ENCODE data around the gene ANO5. TPM values are rescaled to one million over a fixed set of nuclear protein-coding genes. Genes with fewer than 3 reads are reported as not detected.

Gene ANO5
- total RNA-seq, 1 experiment from 2014 or later, result 3.4 TPM

- H3K9me3 Mint-ChIP-seq, result no peaks in the 10 kb centered on the region
- Histone ChIP-seq H4K91ac (ENCODE audit: insufficient read length, low read depth, low read length) (no peak overlapping the region), H3K4me2 (ENCODE audit: insufficient read depth, insufficient read length, low read length) (no peak overlapping the region), H3T11ph (ENCODE audit: low read length) (no peak overlapping the region), H2BK15ac (ENCODE audit: low read depth, low read length) (no peak overlapping the region), H3K56ac (ENCODE audit: insufficient read length, low read depth, low read length) (no peak overlapping the region), H2AK5ac (ENCODE audit: insufficient read length, low read length) (no peak overlapping the region), H3K79me1 (ENCODE audit: insufficient read depth, low read depth, low read length, poor library complexity, severe bottlenecking) (no peaks in the 10 kb centered on the region), H4K5ac (ENCODE audit: insufficient read length, low read depth, low read length) (no peak overlapping the region), H3K4me1 (ENCODE audit: insufficient read depth, low read length) (no peaks in the 10 kb centered on the region; the same call in 1 of the 2 replicates), H2BK12ac (ENCODE audit: insufficient read length, low read depth, low read length) (no peak overlapping the region), H2BK120ac (ENCODE audit: low read depth, low read length, poor library complexity, severe bottlenecking) (no peak overlapping the region), H4K8ac (replicated peaks; ENCODE audit: insufficient read length, low read depth, low read length) (no peak overlapping the region), H3K18ac (ENCODE audit: insufficient read length, low read depth, low read length) (no peak overlapping the region), H3K23me2 (ENCODE audit: insufficient read length, low read depth, low read length, poor library complexity, severe bottlenecking) (no peaks in the 10 kb centered on the region), H3K4ac (ENCODE audit: low read depth, low read length) (no peak overlapping the region), H3K9ac (ENCODE audit: extremely low read depth, insufficient read length, low read length) (no peak overlapping the region), H2AFZ (ENCODE audit: low read length) (no peak overlapping the region), H3K9me3 (ENCODE audit: control insufficient read depth, low read depth, low read length) (no peaks in the 10 kb centered on the region), H3K79me2 (ENCODE audit: insufficient read depth, low read length) (no peaks in the 10 kb centered on the region), H3K23ac (ENCODE audit: insufficient read length, low read depth, low read length) (no peak overlapping the region), H2BK5ac (ENCODE audit: insufficient read length, low read length) (no peak overlapping the region), H3K27ac (ENCODE audit: insufficient read length, low read depth, low read length) (no peak overlapping the region), H2BK20ac (ENCODE audit: low read depth, low read length, poor library complexity, severe bottlenecking) (no peak overlapping the region), H3K27me3 (ENCODE audit: insufficient read depth, low read length) (no peaks in the 10 kb centered on the region), H3K14ac (ENCODE audit: insufficient read depth, low read length) (no peak overlapping the region), H4K20me1 (ENCODE audit: control insufficient read depth, insufficient read depth, insufficient read length) (no peaks in the 10 kb centered on the region)
- TF ChIP-seq CTCF (conservative IDR thresholded peaks at IDR 0.05), result no peak
- WGBS (ENCODE audit: extremely low coverage, insufficient read length, low lambda C conversion rate), result no CpG with 5 or more reads among the region's 1 CpG
- H3K27ac Mint-ChIP-seq, result no peak overlapping the region
- H3K4me3 Mint-ChIP-seq, result no peak overlapping the region
- peaks cover 0 to 2% of the 10 kb centered on the region in 2 experiments; a peak in 1 of 4 replicates for H3K4me1 Mint-ChIP-seq
- H3K27me3 Mint-ChIP-seq (ENCODE audit: low read depth), result peaks cover 2% of the 10 kb centered on the region; the same call in 1 of the 2 replicates
- no peaks in the 10 kb centered on the region for H3K36me3 Mint-ChIP-seq (ENCODE audit: insufficient read depth in 1 of 3, low read depth in 3 of 3)
- DNase-seq, result no peak
These were observed 31.4 kb upstream of the ANO5 start for GRCh38 chr11:22161489-22161888.

Measured in H9 (cell line).